Dedifferentiated amniotic fluid mesenchymal stem cell (primary cell): Measurements from ENCODE around the gene DRAP1.

ENCODE experiments used
- DNase-seq: peaks from one replicate; pipeline ENCODE4 v3.0.0-alpha.2; 2016; ENCODE audit errors: extremely low spot score

Gene DRAP1, protein sequence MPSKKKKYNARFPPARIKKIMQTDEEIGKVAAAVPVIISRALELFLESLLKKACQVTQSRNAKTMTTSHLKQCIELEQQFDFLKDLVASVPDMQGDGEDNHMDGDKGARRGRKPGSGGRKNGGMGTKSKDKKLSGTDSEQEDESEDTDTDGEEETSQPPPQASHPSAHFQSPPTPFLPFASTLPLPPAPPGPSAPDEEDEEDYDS

DNA sequence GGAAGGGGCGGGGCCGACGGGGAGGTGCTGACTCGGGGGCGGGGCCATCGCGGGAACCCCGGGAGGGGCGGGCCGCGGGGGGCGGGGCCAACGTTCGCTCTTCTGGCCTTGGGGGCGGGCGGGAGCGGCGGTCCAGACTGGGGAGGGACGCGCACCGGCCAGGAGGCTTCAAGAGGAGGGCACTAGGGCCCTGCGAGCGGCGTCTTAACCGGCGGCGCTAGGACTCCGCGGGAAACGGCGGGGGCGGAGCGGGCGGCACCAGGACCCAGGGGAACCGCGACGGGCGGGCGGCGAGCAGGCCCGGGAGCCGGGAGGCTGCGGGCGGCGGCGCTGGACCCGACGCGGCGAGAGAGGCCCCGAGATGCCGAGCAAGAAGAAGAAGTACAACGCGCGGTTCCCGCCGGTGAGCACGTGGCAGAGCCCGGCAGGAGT lies at the start of gene DRAP1:
Gene DRAP1, plus strand, starts transcription at position 286 of the 432 bp plus-strand sequence. Its CDS starts 76 bp downstream, at position 362.
- peak; percentile 98 for DNase-seq

- DNase-seq = no peak
Measured at GRCh38 chr11:65869643-65870306, 49.5 kb upstream of the DRAP1 start.

DNA sequence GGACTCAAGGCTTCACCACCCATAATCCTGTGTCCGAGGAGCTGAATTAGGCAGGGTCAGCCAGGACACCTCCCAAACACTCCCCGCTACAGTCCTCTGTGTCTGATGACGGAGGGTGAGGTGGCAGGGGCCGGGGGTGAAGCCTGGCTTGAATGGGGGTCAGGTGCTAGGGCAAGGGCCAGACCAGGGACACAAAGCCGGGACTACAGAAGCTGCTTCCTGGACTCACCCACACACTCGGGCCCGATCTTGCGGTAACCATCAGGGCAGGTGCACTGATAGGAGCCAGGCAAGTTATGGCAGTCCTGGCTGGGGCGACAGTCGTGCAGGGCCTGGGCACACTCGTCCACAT lies 48.9 kb upstream of the DRAP1 start:
- no peak for DNase-seq

GRCh38 chr11:65870706-65871681 lies 48.2 kb upstream of the DRAP1 start:
- no peak for DNase-seq

DNA sequence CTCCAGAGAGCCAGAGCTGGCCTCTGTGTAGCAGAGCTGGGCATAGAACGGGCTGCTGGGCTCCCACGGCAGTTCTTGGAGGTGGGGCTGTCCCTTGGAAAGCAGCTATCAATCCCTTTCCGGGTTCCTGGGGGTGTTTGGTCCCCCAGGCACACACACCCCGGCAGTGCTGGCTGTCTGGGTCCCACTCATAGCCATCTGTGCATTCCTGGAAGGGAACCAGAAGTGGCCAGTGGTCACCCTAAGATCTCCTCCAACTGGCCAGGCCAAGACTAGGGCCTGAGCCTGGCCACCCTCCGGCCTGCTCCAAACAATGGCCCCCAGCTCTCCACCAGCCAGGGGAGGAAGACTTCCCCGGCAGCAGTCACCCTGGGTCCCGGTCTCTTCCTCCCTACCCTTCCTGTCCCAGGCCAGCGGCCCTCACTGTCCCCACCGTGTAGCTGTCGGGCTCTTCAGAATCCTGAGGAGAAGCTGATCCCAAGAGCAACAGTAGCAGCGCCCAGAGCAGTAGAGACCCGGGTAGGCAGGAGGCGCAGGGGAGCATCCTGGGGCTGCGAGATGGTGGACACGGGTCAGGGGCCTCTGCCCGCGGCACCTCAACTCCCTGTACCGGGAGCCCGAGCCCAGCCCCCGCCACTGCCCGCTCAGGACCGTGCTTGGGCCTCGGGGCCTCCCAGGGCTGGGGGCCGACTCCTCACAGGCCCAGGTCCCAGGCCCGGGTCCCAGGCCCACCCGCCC lies 47.2 kb upstream of the DRAP1 start:
- no peak for DNase-seq

GRCh38 chr11:65872586-65873317 lies 46.5 kb upstream of the DRAP1 start, which contains the start of gene EFEMP2:
Gene EFEMP2 (minus strand): TSS chr11:65872800. CDS start chr11:65872354, 446 bp downstream.
- no peak for DNase-seq

GRCh38 chr11:65873318-65874156 lies 45.7 kb upstream of the DRAP1 start:
- DNase-seq = peak; percentile 92

DNA sequence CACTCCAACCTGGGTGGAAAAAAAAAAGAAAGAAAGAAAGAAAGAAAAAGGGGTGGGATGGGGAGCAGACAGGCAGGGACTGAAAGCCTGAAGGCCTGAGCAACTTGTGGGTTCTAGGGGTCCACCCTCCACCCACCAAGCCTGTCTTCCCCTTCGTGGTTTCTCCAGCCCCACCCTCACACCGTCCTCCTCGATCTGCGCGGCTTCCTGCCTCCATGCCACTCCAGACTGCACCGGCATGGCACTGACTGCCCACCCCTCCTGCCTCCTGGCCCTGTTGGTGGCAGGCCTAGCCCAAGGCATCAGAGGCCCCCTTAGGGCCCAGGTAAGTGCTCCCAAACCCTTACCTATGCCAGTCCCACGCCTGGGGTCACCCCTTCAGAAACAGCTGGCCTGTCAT lies 39.6 kb upstream of the DRAP1 start, which contains the start of gene CTSW:
Gene CTSW, plus strand, starts transcription at position 221 of the 400 bp plus-strand sequence. Its CDS starts 18 bp downstream, at position 239.
- DNase-seq = no peak

DNA sequence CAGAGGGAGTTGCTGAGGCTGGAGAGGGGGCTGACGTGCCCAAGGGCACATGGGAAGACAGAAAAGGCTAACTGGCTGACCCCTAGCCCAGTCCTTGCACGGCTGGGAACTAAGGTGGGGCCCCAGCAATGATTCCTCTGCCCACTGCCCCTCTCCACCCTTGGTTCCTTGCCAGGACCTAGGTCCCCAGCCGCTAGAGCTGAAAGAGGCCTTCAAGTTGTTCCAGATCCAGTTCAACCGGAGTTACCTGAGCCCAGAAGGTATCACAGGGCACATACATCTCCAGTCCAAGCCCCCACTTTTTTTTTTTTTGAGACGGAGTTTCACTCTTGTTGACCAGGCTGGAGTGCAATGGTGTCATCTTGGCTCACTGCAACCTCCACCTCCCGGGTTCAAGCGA lies 39.2 kb upstream of the DRAP1 start:
- no peak for DNase-seq

DNA sequence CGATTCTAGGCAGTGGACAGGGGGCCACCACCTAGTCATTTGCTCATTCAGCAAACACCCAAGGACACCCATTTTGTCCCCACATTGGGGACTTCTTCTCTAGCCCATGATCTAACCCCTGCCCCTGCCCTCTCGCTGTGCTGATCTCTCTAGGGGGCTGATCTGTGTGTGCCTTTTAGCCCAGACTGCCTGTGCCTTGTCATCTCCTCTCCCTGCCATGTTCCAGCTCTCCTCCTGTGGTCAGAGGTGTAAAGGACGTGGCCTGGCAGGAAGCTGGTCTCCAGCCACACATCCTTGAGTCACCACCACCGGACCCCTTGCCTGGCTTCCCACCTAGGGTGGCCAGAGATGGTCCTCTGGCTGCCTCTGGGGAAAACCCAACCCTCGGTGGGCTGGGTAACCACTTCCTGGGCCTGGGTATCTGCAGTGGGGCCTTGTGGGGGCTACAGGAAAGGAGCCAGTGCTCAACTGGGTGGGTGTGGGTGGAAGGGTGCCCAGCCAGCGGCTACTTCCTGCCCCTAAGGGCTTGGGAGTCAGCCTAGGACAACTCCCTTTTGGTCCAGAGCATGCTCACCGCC lies 38.3 kb upstream of the DRAP1 start:
- no peak for DNase-seq

GRCh38 chr11:65882120-65883057 lies 36.8 kb upstream of the DRAP1 start:
- DNase-seq = no peak

- DNase-seq = no peak
Measured at GRCh38 chr11:65883058-65883761, 36.0 kb upstream of the DRAP1 start.

- no peak for DNase-seq
Measured at GRCh38 chr11:65883786-65884715, 35.2 kb upstream of the DRAP1 start.

DNA sequence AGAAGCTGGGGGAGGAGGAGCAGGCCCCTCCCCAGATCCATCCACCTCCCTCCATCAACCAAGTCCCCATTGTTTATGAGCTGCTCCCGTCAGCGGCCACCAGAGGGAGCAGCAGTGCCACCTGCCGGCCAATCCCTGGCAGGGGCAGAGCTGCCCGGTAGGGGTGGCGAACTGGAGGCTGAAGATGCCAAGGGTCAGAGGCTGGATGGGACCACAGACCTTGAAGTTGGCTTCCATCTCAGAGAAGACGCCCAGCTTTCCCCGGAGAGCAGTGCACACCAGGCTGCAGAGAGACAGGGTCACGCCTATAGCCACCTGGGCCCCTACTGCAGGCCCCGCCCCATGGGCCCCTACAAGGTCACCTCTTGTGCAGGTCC lies 34.5 kb upstream of the DRAP1 start:
- no peak for DNase-seq

GRCh38 chr11:65885231-65885630 lies 34.0 kb upstream of the DRAP1 start:
- DNase-seq = no peak

DNA sequence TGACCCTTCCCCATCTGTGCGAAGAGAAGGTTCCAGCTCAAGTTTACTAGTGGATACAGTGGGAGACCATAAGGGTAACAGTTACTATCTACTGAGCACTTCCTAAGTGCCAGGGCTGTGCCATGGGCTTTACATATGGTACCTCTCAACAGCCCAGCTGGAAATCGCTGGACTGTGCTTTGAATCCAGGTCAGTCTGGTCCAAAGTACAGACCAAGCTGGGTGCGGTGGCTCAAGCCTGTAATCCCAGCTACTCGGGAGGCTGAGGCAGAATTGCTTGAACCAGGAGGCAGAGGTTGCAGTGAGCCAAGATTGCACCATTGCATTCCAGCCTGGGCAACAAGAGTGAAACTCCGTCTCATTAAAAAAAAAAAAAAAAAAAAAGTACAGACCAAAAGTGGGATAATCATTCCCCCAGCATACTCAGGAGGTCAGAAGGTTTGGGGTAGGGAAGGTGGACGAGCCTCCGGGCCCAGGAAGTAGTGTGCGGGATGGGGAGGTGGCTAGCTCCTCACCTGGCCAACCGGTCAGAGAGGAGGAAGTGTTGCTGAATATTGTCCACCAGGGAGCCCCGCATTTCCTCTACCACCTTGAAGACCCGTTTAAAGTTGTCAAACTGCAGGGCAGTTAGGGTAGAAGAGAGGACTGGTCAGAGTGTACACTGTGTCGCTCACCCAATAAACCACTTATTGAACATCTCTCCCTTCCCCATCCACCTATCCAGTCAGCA lies 33.3 kb upstream of the DRAP1 start:
- DNase-seq = no peak
